ENCODE data around the gene MRFAP1L1. TPM values are rescaled to one million over a fixed set of nuclear protein-coding genes. Genes with fewer than 3 reads are reported as not detected.

The MRFAP1L1 gene
- total and polyA plus RNA-seq, 9 of the 15 experiments (the other 6 are each of a cell fraction or from before 2014, with no cell fraction given), result 37.6 to 111 (median 83.8) TPM

GRCh38 chr4:6730603-6731317 lies 21.1 kb upstream of the MRFAP1L1 start (continued):
- TF ChIP-seq MBD1 (CRISPR knock-in tag; IDR thresholded peaks at IDR 0.05) (no peak), TAL1 (IDR thresholded peaks at IDR 0.05) (peak; percentile 99), ZNF696 (CRISPR knock-in tag; conservative IDR thresholded peaks at IDR 0.05) (no peak)

- Histone ChIP-seq H3K79me2 (ENCODE audit: control insufficient read depth, insufficient read depth, low read length) (no peaks in the 10 kb centered on the region), H2AFZ (ENCODE audit: low read depth, low read length) (no peak overlapping the region), H3K4me1 (replicated peaks in 1 of 2; ENCODE audit: control insufficient read depth in 2 of 2, insufficient read depth in 2 of 2, low read length in 2 of 2) (peaks cover 42 to 65% of the 10 kb centered on the region in 2 experiments), H3K9me3 (replicated peaks; ENCODE audit: control insufficient read depth, insufficient read depth, low read depth, low read length) (no peaks in the 10 kb centered on the region), H3K4me2 (ENCODE audit: insufficient read depth, low read length) (no peak overlapping the region; the same call in 1 of the 2 replicates), H3K36me3 (ENCODE audit: control insufficient read depth, insufficient read depth, low read length) (no peaks in the 10 kb centered on the region), H3K9ac (ENCODE audit: insufficient read depth in 1 of 2, low read depth in 2 of 2, low read length in 2 of 2) (no peak overlapping the region), H3K9me1 (ENCODE audit: control insufficient read depth, insufficient read depth, low read length) (peaks cover 2% of the 10 kb centered on the region), H3K27me3 (ENCODE audit: control insufficient read depth in 2 of 2, insufficient read depth in 2 of 2, low read length in 2 of 2) (no peaks in the 10 kb centered on the region), H3K27ac (ENCODE audit: extremely low read depth, low read depth, low read length) (no peak overlapping the region), H3K4me3 (no peak overlapping the region), H4K20me1 (replicated peaks; ENCODE audit: control insufficient read depth, insufficient read depth, low read length) (no peaks in the 10 kb centered on the region)
- no TSS peak for BruUV-seq (replicated peaks)
- in situ Hi-C loops (cut with MboI), result no loop called here
- ATAC-seq (no peak), FAIRE-seq (no peak), DNase-seq (ENCODE audit: extremely low read depth in 1 of 4, low spot score in 3 of 4) (no peak)
- POLR2A ChIA-PET, result interaction anchor here (1.0 kb wide), 1 partner anchor 165 kb away, joined by 3 read pairs; no protein-coding TSS in a partner anchor
- CTCF ChIA-PET (ENCODE audit: low intra/inter-chr PET ratio), result no interaction called here
- intact Hi-C loops (cut with micrococcal nuclease), result no loop called here
- 85% methylated on average over 13 of the region's 15 CpGs for whole genome bisulfite sequencing (ENCODE audit: insufficient coverage, low coverage, missing lambda C conversion rate)
- TF ChIP-seq ZNF512 (tag; IDR thresholded peaks at IDR 0.05) (no peak), MYC (IDR thresholded peaks at IDR 0.05; ENCODE audit: low read depth, low read length) (no peak), MYC (CRISPR knock-in tag; IDR thresholded peaks at IDR 0.05; ENCODE audit: borderline replicate concordance, low read depth) (no peak), PREB (CRISPR knock-in tag; IDR thresholded peaks at IDR 0.05) (no peak), ZNF449 (CRISPR knock-in tag; IDR thresholded peaks at IDR 0.05) (no peak), CHD2 (IDR thresholded peaks at IDR 0.05; ENCODE audit: low read depth, low read length) (no peak)
These were observed 18.8 kb upstream of the MRFAP1L1 start for GRCh38 chr4:6728320-6729029.
